Sigmoid colon (tissue), 7 donors: ENCODE data around the gene JAG1. TPM values are rescaled to one million over a fixed set of nuclear protein-coding genes. Genes with fewer than 3 reads are reported as not detected.

ENCODE experiments used
- DNase-seq: peaks from one replicate; pipeline ENCODE4 v3.0.0-alpha.2; 2019
- H3K27ac ChIP-seq, 4 donors: fragments of 200-600 bp; sonication (generic); one replicate each; pipeline ENCODE4 v1.5.1; 2016 to 2019; ENCODE audit warnings: mild to moderate bottlenecking in 1 of 4
- H3K27me3 ChIP-seq, 3 donors: fragments of 200-600 bp; sonication (generic); one replicate each; pipeline ENCODE4 v1.5.1; 2019; ENCODE audit warnings: mild to moderate bottlenecking in 1 of 3
- H3K36me3 ChIP-seq, 4 donors: fragments of 200-600 bp; sonication (generic); one replicate each; pipeline ENCODE4 v1.5.1; 2016 to 2019
- H3K4me1 ChIP-seq, 4 donors: fragments of 200-600 bp; sonication (generic); one replicate each; pipeline ENCODE4 v1.5.1; 2017 to 2019
- H3K4me3 ChIP-seq, 4 donors: fragments of 200-600 bp; sonication (generic); one replicate each; pipeline ENCODE4 v1.5.1; 2017 to 2019; ENCODE audit warnings: mild to moderate bottlenecking in 2 of 4, moderate library complexity in 1 of 4
- H3K9me3 ChIP-seq, 4 donors: fragments of 200-600 bp in 3 of 4; sonication (generic) in 3 of 4; one replicate each; pipeline versions ENCODE4 v1.5.1 to v1.6.1; 2013 to 2019
- EP300 ChIP-seq, 4 donors: sonication (generic); formaldehyde crosslinking; IDR thresholded peaks; one replicate each; pipeline ENCODE4 v1.6.1; 2017; ENCODE audit warnings: antibody characterized with exemption in 4 of 4
- POLR2A ChIP-seq, 2 donors: fragments of 450-650 bp; IDR thresholded peaks; one replicate each; pipeline ENCODE4 v1.6.1; 2016; ENCODE audit warnings: antibody characterized with exemption in 2 of 2, mild to moderate bottlenecking in 2 of 2, moderate library complexity in 2 of 2
- POLR2AphosphoS5 ChIP-seq, 4 donors: sonication (generic); formaldehyde crosslinking; IDR thresholded peaks; one replicate each; pipeline ENCODE4 v1.6.1; 2017; ENCODE audit warnings: antibody characterized with exemption in 4 of 4
- WGBS, 2 donors: extraction: QIAGEN DNeasy Blood & Tissue Kit; methylation state at CpG; one replicate each; pipeline ENCODE4 v1.1.7; 2013; 5-methylcytosine and 5-hydroxymethylcytosine counted together
- intact Hi-C: fragments of 100-400 bp; cut with DNase I; formaldehyde crosslinking; loops from one replicate; pipeline ENCODE4 v1.15.1; 2023
- polyA plus RNA-seq, 3 donors: library from polyadenylated mRNA; stranded (reverse); fragments of 200-250 nt; gene quantifications; one replicate each; pipeline ENCODE4 v1.2.3, GENCODE V29; 2013
- total RNA-seq, 4 donors: library from RNA; depleted of rRNA; stranded (reverse); fragments of >200 nt; gene quantifications; one replicate each; pipeline ENCODE4 v1.1.0, GENCODE V29; 2016
- TF ChIP-seq, protein P1 (sequence below), 4 experiments: fragments of 450-650 bp in 3 of 4; fragments of 200-600 bp in 1 of 4; IDR thresholded peaks; one replicate each; pipeline ENCODE4 v1.5.1; 2016 to 2019; ENCODE audit warnings: antibody characterized with exemption in 4 of 4, mild to moderate bottlenecking in 3 of 4, moderate library complexity in 2 of 4
- donor health status: healthy with polysubstance abuse.
- donor health status: Bipolar disorder and iron deficiency.
- donor health status: healthy.

JAG1 gene
- total and polyA plus RNA-seq, 7 donors, result 3.9 to 76.4 (median 32.4) TPM

DNA sequence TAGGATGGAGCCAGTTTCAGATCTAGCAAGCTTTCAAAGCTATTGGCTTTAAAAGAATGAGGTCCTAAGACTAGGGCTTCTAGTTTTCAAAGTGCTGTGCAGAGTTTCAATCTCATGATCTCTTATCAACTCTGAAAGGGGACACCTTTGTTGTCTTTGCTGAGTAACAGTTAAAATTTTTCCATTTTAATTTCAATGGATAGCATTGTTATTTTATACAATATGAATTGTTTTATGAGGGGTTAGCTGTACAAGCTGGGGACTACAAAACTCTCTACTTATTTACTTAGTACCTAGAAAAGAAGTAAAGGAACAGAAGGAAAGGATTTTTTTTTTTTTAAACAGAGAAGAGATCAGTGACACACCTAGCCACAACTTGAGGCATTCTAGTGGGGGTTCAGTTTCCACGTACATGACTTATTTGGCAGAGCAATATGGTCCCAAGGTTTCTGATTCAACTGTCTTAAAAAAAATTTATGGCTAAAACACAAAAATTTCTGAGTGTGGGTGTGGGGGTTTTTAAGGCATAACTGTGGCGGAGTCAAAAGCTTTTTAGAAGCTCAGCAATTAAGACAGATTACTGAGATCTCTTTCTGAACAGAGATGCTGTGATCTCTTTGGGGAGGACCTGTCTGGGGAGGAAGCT is 46.1 kb upstream of the JAG1 start:
- TF ChIP-seq POLR2A (IDR thresholded peaks at IDR 0.05) (no peak), EP300 (IDR thresholded peaks at IDR 0.05) (no peak), POLR2AphosphoS5 (IDR thresholded peaks at IDR 0.05) (no peak)
- TF ChIP-seq, protein P1, sequence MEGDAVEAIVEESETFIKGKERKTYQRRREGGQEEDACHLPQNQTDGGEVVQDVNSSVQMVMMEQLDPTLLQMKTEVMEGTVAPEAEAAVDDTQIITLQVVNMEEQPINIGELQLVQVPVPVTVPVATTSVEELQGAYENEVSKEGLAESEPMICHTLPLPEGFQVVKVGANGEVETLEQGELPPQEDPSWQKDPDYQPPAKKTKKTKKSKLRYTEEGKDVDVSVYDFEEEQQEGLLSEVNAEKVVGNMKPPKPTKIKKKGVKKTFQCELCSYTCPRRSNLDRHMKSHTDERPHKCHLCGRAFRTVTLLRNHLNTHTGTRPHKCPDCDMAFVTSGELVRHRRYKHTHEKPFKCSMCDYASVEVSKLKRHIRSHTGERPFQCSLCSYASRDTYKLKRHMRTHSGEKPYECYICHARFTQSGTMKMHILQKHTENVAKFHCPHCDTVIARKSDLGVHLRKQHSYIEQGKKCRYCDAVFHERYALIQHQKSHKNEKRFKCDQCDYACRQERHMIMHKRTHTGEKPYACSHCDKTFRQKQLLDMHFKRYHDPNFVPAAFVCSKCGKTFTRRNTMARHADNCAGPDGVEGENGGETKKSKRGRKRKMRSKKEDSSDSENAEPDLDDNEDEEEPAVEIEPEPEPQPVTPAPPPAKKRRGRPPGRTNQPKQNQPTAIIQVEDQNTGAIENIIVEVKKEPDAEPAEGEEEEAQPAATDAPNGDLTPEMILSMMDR (IDR thresholded peaks at IDR 0.05), result no peak
- no peak for DNase-seq
- Histone ChIP-seq H3K27ac (no peak overlapping the region), H3K27me3 (no peaks in the 10 kb centered on the region), H3K4me3 (no peak overlapping the region), H3K36me3 (no peaks in the 10 kb centered on the region), H3K4me1 (peaks cover 0 to 12% (median 8%) of the 10 kb centered on the region in 4 donors), H3K9me3 (no peaks in the 10 kb centered on the region)
- WGBS, 2 donors, result 17 to 68% methylated on average over 2 of the region's 2 CpGs
- intact Hi-C loops, result no loop called here

DNA sequence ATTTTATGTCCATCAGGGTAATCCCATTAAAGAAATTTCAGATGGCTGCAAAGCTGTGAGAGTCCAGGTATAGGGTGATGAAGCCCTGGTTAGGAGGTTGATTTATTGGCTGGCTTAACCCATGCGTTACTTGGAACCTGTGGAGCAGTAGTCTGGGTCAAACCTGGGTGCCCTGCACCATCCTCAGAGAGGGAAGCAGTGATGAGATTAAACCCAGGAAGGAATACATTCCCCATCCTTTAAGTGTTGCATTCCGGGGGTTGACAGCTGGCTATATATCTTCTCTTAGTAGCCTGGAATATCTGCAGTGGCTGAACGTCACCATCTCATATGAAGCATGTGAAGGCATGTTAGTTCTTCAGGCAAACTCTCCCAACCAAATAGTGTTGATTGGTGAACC is 44.9 kb upstream of the JAG1 start:
- no peak overlapping the region for H3K4me3 ChIP-seq
- H3K36me3 ChIP-seq, result no peaks in the 10 kb centered on the region
- no peaks in the 10 kb centered on the region for H3K9me3 ChIP-seq
- TF ChIP-seq POLR2AphosphoS5 (IDR thresholded peaks at IDR 0.05), result no peak
- no peak for TF ChIP-seq POLR2A (IDR thresholded peaks at IDR 0.05)
- TF ChIP-seq, protein P1 (IDR thresholded peaks at IDR 0.05), result no peak
- TF ChIP-seq EP300 (IDR thresholded peaks at IDR 0.05), result no peak
- peaks cover 0 to 12% (median 8%) of the 10 kb centered on the region in 4 donors for H3K4me1 ChIP-seq
- no peak overlapping the region for H3K27ac ChIP-seq
- DNase-seq, result no peak
- intact Hi-C loops, result no loop called here
- WGBS, 2 donors, result 87 to 91% methylated on average over 3 of the region's 3 CpGs
- no peaks in the 10 kb centered on the region for H3K27me3 ChIP-seq

DNA sequence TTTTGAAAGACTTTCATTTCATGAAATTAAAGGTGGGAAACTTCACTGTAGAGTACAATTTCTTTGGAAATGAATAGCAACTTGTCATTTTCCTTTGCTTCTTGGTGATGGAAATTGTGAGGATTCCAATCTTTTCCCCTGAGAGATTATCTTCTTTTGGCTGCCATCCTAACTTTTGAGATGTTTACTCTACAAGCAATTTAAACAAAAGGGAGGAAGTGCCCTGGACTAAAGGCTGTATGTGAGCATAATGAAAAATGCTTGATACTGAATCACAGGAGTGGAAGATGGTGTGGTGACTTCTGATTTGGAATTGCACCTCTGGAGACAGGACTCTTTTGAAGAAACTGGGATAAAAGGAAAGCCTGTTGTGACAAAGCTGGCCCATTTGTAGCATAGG is 43.1 kb upstream of the JAG1 start:
- no peak for DNase-seq

DNA sequence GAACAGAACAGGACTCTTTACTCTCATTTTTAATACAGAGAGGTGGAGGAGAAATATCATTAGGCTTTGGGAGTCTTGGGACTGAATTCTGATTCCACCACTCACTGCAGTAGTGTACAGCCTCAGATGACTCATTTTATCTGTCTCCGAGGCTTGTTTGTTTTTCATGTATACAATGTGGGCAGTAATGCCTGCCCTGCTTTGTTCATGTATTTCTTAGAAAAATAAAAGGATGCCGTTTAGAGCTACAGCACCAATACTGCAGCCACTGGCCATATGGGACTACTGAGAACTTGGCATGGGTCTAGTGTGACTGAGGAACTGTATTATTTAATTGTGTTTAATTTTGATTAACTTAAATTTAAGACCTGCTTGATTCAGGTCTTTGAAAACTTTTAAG is 41.2 kb upstream of the JAG1 start:
- Histone ChIP-seq H3K4me3 (no peak overlapping the region), H3K27me3 (no peaks in the 10 kb centered on the region), H3K36me3 (no peaks in the 10 kb centered on the region), H3K4me1 (peaks cover 0 to 14% (median 7%) of the 10 kb centered on the region in 4 donors), H3K27ac (no peak overlapping the region), H3K9me3 (no peaks in the 10 kb centered on the region)
- 8 to 57% methylated on average over 2 of the region's 2 CpGs for WGBS, 2 donors
- DNase-seq, result no peak
- intact Hi-C loops, result no loop called here
- TF ChIP-seq EP300 (IDR thresholded peaks at IDR 0.05) (no peak), POLR2A (IDR thresholded peaks at IDR 0.05) (no peak), POLR2AphosphoS5 (IDR thresholded peaks at IDR 0.05) (no peak)
- TF ChIP-seq, protein P1 (IDR thresholded peaks at IDR 0.05), result no peak

More for the DNA sequence above, 43.1 kb upstream of the JAG1 start:
- TF ChIP-seq EP300 (IDR thresholded peaks at IDR 0.05), result no peak
- Histone ChIP-seq H3K27ac (no peak overlapping the region), H3K4me1 (peaks cover 0 to 19% (median 10%) of the 10 kb centered on the region in 4 donors), H3K27me3 (no peaks in the 10 kb centered on the region), H3K9me3 (no peaks in the 10 kb centered on the region), H3K36me3 (no peaks in the 10 kb centered on the region), H3K4me3 (no peak overlapping the region)
- intact Hi-C loops, result no loop called here

DNA sequence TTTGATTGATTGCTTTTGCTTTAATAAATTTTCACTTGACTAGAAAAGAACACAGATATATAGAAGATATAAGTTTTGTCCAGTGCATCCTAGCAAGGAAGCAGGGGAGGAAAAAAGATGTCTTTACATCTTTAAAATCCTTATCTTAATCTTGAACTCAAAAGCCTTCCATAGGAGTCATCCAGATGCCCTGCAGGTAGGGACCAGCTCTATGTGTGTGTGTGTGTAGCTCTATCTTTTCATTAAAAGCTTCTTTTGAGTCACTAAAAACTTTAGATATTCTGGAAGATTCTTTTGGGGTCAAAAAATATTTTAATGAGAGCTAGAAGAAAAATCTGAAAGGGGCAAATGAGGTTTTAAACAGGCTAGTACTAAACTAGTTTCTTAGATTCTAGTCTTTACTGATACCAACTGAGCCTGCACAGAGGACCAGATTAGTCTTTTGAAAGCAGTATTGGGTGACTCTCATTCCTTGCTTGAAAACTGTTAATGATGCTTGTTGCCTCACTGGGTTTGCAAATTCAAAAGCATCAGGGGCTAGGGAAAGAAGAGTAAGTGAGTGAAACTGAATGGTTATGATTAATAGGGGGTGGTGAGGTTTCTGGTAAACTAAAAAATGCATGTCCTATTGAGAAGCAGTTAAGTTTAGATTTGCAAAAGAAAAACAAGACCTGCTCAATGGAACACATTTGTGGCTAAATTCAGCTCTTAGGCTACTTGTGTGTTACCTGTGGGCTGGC is 40.6 kb upstream of the JAG1 start:
- intact Hi-C loops, result no loop called here
- H3K9me3 ChIP-seq, result no peaks in the 10 kb centered on the region
- no peak overlapping the region for H3K27ac ChIP-seq
- H3K4me3 ChIP-seq, result no peak overlapping the region
- TF ChIP-seq, protein P1 (IDR thresholded peaks at IDR 0.05), result no peak
- no peak for TF ChIP-seq EP300 (IDR thresholded peaks at IDR 0.05)
- TF ChIP-seq POLR2AphosphoS5 (IDR thresholded peaks at IDR 0.05), result no peak
- no peak for TF ChIP-seq POLR2A (IDR thresholded peaks at IDR 0.05)
- no peak for DNase-seq
- H3K4me1 ChIP-seq, result peaks cover 0 to 14% (median 7%) of the 10 kb centered on the region in 4 donors
- H3K27me3 ChIP-seq, result no peaks in the 10 kb centered on the region
- no peaks in the 10 kb centered on the region for H3K36me3 ChIP-seq
